K562 (cell line): ENCODE data around the gene UBN2. TPM values are rescaled to one million over a fixed set of nuclear protein-coding genes. Genes with fewer than 3 reads are reported as not detected.

Source experiments
- ATAC-seq: fragments of 200-7000 bp; cut with Tn5 transposase; 3 replicates; pipeline ENCODE4 v1.9.1; 2020; ENCODE audit warnings: moderate library complexity
- BruUV-seq: library from RNA; stranded (reverse); fragments of 400-500 nt; replicated peaks from 2 replicates; lab custom pipeline; 2021; lab: Mats Ljungman, UMichigan
- CTCF ChIA-PET: fragments of 300-600 bp; formaldehyde crosslinking; extraction: SDS; loops from one replicate; lab custom pipeline; 2021; ENCODE audit warnings: low intra/inter-chr PET ratio; lab: Yijun Ruan, JAX
- POLR2A ChIA-PET: fragments of 300-600, 350-650 bp; sonication (Branson Sonifier 250); formaldehyde crosslinking; extraction: SDS; loops from one replicate; lab custom pipeline; 2021; ENCODE audit warnings: antibody characterized with exemption, inconsistent platforms; lab: Yijun Ruan, JAX
- DNase-seq, 4 experiments: peaks; one replicate each; pipeline versions ENCODE4 v3.0.0 to v3.0.0-alpha.2; 2011 to 2018; ENCODE audit warnings: low spot score in 3 of 4, mixed read lengths in 3 of 4; ENCODE audit errors: extremely low read depth in 1 of 4
- FAIRE-seq: peaks from 2 replicates; lab custom pipeline; 2011; peaks lifted over from hg19 to GRCh38; lab: Jason Lieb, UNC
- H2AFZ ChIP-seq: 2 replicates; pipeline ENCODE4 v1.6.0; 2011; ENCODE audit warnings: low read depth, low read length, control low read depth, inconsistent platforms
- H3K27ac ChIP-seq: fragments of 200-600 bp; 3 replicates; pipeline ENCODE4 v1.8.0; 2011; ENCODE audit warnings: low read depth, mild to moderate bottlenecking, control low read depth, inconsistent platforms, low read length, moderate library complexity, mixed read lengths; ENCODE audit errors: extremely low read depth
- H3K27me3 ChIP-seq, 2 experiments: fragments of 300-600 bp in 1 of 2; 2 replicates in 1 of 2; 3 replicates in 1 of 2; pipeline versions ENCODE4 v1.6.0 to v1.8.0; 2011; ENCODE audit warnings: inconsistent platforms in 2 of 2, low read length in 2 of 2, mild to moderate bottlenecking in 1 of 2, mixed read lengths in 1 of 2, moderate library complexity in 1 of 2; ENCODE audit not compliant: control insufficient read depth in 2 of 2, insufficient read depth in 2 of 2
- H3K36me3 ChIP-seq: fragments of 300-600 bp; 3 replicates; pipeline ENCODE4 v1.8.0; 2011; ENCODE audit warnings: mild to moderate bottlenecking, low read length, inconsistent platforms; ENCODE audit not compliant: control insufficient read depth, insufficient read depth
- H3K4me1 ChIP-seq, 2 experiments: fragments of 200-600 bp in 1 of 2; replicated peaks in 1 of 2; 2 replicates in 1 of 2; 3 replicates in 1 of 2; pipeline versions ENCODE4 v1.5.1 to v1.8.0; 2011; ENCODE audit warnings: inconsistent platforms in 2 of 2, low read length in 2 of 2, mild to moderate bottlenecking in 1 of 2, mixed read lengths in 1 of 2, moderate library complexity in 1 of 2; ENCODE audit not compliant: control insufficient read depth in 2 of 2, insufficient read depth in 2 of 2
- H3K4me2 ChIP-seq: 2 replicates; pipeline ENCODE4 v1.6.1; 2011; ENCODE audit warnings: low read length, control low read depth, inconsistent platforms, mixed read lengths; ENCODE audit not compliant: insufficient read depth
- H3K4me3 ChIP-seq: fragments of 200-600 bp; sonication (generic), shearing (Covaris generic); 2 replicates; pipeline ENCODE4 v1.5.1; 2016; ENCODE audit warnings: control low read depth, inconsistent platforms
- H3K79me2 ChIP-seq: fragments of 200-600 bp; 3 replicates; pipeline ENCODE4 v1.8.0; 2011; ENCODE audit warnings: low read length, inconsistent platforms; ENCODE audit not compliant: control insufficient read depth, insufficient read depth
- H3K9ac ChIP-seq, 2 experiments: 2 replicates each; pipeline versions ENCODE4 v1.6.0 to v1.6.1; 2011; ENCODE audit warnings: low read depth in 2 of 2, low read length in 2 of 2, control low read depth in 1 of 2, inconsistent platforms in 1 of 2, mild to moderate bottlenecking in 1 of 2, mixed read lengths in 1 of 2; ENCODE audit not compliant: insufficient read depth in 1 of 2
- H3K9me1 ChIP-seq: one replicate; pipeline ENCODE4 v1.6.0; 2011; ENCODE audit warnings: inconsistent platforms, mild to moderate bottlenecking, low read length, moderate library complexity; ENCODE audit not compliant: control insufficient read depth, insufficient read depth
- H3K9me3 ChIP-seq: replicated peaks from 2 replicates; pipeline ENCODE4 v1.5.1; 2011; ENCODE audit warnings: low read depth, low read length, inconsistent platforms; ENCODE audit not compliant: control insufficient read depth, insufficient read depth
- H4K20me1 ChIP-seq: replicated peaks from 2 replicates; pipeline ENCODE4 v1.6.1; 2011; ENCODE audit warnings: low read length, inconsistent platforms, mixed read lengths; ENCODE audit not compliant: control insufficient read depth, insufficient read depth
- ATF3 ChIP-seq, 2 experiments: fragments of 450-650 bp in 1 of 2; sonication (generic) in 1 of 2; formaldehyde crosslinking in 1 of 2; IDR thresholded peaks in 1 of 2; conservative IDR thresholded peaks in 1 of 2; 2 replicates each; pipeline versions ENCODE4 v1.6.1 to v1.8.1; 2016 to 2023; ENCODE audit warnings: mild to moderate bottlenecking in 2 of 2, moderate library complexity in 2 of 2, inconsistent platforms in 1 of 2, missing genetic modification reagents in 1 of 2
- CSDE1 ChIP-seq, 2 experiments: fragments of 450-650 bp; IDR thresholded peaks; 2 replicates each; pipeline ENCODE4 v1.6.1; 2016; ENCODE audit warnings: mild to moderate bottlenecking in 1 of 2
- DLX4 ChIP-seq: fragments of 250-450 bp; sonication (Bioruptor Pico); IDR thresholded peaks from 2 replicates; pipeline ENCODE4 v1.6.1; 2021; ENCODE audit warnings: mild to moderate bottlenecking
- DPF2 ChIP-seq: fragments of 450-650 bp; IDR thresholded peaks from 2 replicates; pipeline ENCODE4 v1.6.1; 2016
- EP300 ChIP-seq: IDR thresholded peaks from 2 replicates; pipeline ENCODE4 v1.6.1; 2012; ENCODE audit warnings: low read length, improper control_type of control experiment
- FOXA3 ChIP-seq, 2 experiments: fragments of 450-650 bp in 1 of 2; sonication (generic) in 1 of 2; formaldehyde crosslinking; IDR thresholded peaks in 1 of 2; conservative IDR thresholded peaks in 1 of 2; 2 replicates each; pipeline versions ENCODE4 v1.4.0 to v1.8.0; 2020 to 2022; ENCODE audit warnings: mild to moderate bottlenecking in 2 of 2, missing genetic modification reagents in 1 of 2
- FOXJ3 ChIP-seq: sonication (generic); formaldehyde crosslinking; IDR thresholded peaks from 2 replicates; pipeline ENCODE4 v1.4.0; 2020; ENCODE audit warnings: mild to moderate bottlenecking, missing genetic modification reagents
- KAT7 ChIP-seq: sonication (generic); formaldehyde crosslinking; IDR thresholded peaks from 2 replicates; pipeline ENCODE4 v1.8.0; 2022; ENCODE audit warnings: missing genetic modification reagents, mild to moderate bottlenecking, borderline replicate concordance
- MCM7 ChIP-seq, 2 experiments: fragments of 450-650 bp; IDR thresholded peaks; 2 replicates each; pipeline ENCODE4 v1.6.1; 2016 to 2018
- MEIS2 ChIP-seq: fragments of 450-650 bp; IDR thresholded peaks from 2 replicates; pipeline ENCODE4 v1.6.1; 2014; ENCODE audit warnings: mild to moderate bottlenecking; ENCODE audit not compliant: partially characterized antibody
- PRDM10 ChIP-seq: fragments of 450-650 bp; IDR thresholded peaks from 2 replicates; pipeline ENCODE4 v1.6.1; 2018; ENCODE audit not compliant: partially characterized antibody
- SMARCC2 ChIP-seq: fragments of 450-650 bp; IDR thresholded peaks from 2 replicates; pipeline ENCODE4 v1.6.1; 2017; ENCODE audit warnings: antibody characterized with exemption, moderate library complexity, mild to moderate bottlenecking, low read depth
- SMARCE1 ChIP-seq: fragments of 450-650 bp; IDR thresholded peaks from 2 replicates; pipeline ENCODE4 v1.7.1; 2016; ENCODE audit warnings: mild to moderate bottlenecking
- SNRNP70 ChIP-seq: fragments of 200-400 bp; formaldehyde crosslinking; optimal IDR thresholded peaks from 2 replicates; pipeline ENCODE3; 2017; ENCODE audit warnings: low read depth, low read length
- TAL1 ChIP-seq: fragments of 450-650 bp; IDR thresholded peaks from 2 replicates; pipeline ENCODE4 v1.6.1; 2016; ENCODE audit warnings: mild to moderate bottlenecking
- TRIM24 ChIP-seq, 2 experiments: fragments of 450-650 bp; IDR thresholded peaks; 2 replicates each; pipeline ENCODE4 v1.6.1; 2016
- ZKSCAN8 ChIP-seq: fragments of 200-800 bp; sonication (Bioruptor generic); IDR thresholded peaks from 2 replicates; pipeline ENCODE4 v1.6.1; 2016; ENCODE audit warnings: missing genetic modification characterization, missing compliant biosample characterization
- ZNF134 ChIP-seq: fragments of 250-450 bp; sonication (Bioruptor Pico); conservative IDR thresholded peaks from 2 replicates; pipeline ENCODE4 v1.4.0; 2020
- ZNF561 ChIP-seq: fragments of 450-650 bp; formaldehyde crosslinking; conservative IDR thresholded peaks from 2 replicates; pipeline ENCODE4 v1.4.0; 2020; ENCODE audit warnings: mild to moderate bottlenecking, moderate library complexity
- ZNF589 ChIP-seq: fragments of 200-800 bp; sonication (Bioruptor generic); IDR thresholded peaks from 2 replicates; pipeline ENCODE4 v1.6.1; 2016; ENCODE audit warnings: low read depth, missing genetic modification characterization, missing compliant biosample characterization
- WGBS: fragments of 100-300 bp; shearing (Covaris generic); methylation state at CpG from one replicate; pipeline ENCODE4 v1.1.6; 2016; ENCODE audit warnings: low coverage, mixed read lengths; ENCODE audit not compliant: insufficient coverage; ENCODE audit errors: missing lambda C conversion rate; 5-methylcytosine and 5-hydroxymethylcytosine counted together
- in situ Hi-C: fragments of 300-500 bp; cut with MboI; formaldehyde crosslinking; loops from 4 replicates; pipeline ENCODE4 v1.15.0; 2018; ENCODE audit warnings: inconsistent platforms, mixed read lengths
- intact Hi-C: fragments of 100-400 bp; cut with micrococcal nuclease; formaldehyde crosslinking; loops from 2 replicates; pipeline ENCODE4 v1.14.2; 2022
- polyA plus RNA-seq, 8 experiments: library from polyadenylated mRNA; depleted of rRNA in 4 of 8; stranded (reverse) in 5 of 8; unstranded in 3 of 8; fragments of >200 nt; fragmentation: Nextera tagmentation in 2 of 8; fragmentation: Illumina TruSeq in 1 of 8; extraction: Ambion mirVana in 2 of 8; extraction: Trizol in 1 of 8; gene quantifications; 2 replicates each; pipeline versions ENCODE4 v1.2.1 to v1.2.3, GENCODE V29; 2011 to 2014; ENCODE audit warnings: inconsistent platforms in 1 of 8, missing spikeins in 1 of 8
- total RNA-seq, 7 experiments: library from RNA; depleted of rRNA in 6 of 7; stranded (reverse); fragments of >200 nt in 6 of 7; fragmentation: Illumina TruSeq in 2 of 7; extraction: Trizol in 2 of 7; gene quantifications; 2 replicates each; pipeline versions ENCODE4 v1.2.1 to v1.2.3, GENCODE V29; 2011 to 2021; ENCODE audit warnings: low replicate concordance in 1 of 7

The UBN2 gene
- total and polyA plus RNA-seq, 9 of the 15 experiments (the other 6 are each of a cell fraction or from before 2014, with no cell fraction given): 1.2 to 19.5 (median 9.9) TPM

GRCh38 chr7:139181404-139181803, 49.6 kb upstream of the UBN2 start:
- peak in 1 of 4 experiments; percentile 41 for DNase-seq
- Histone ChIP-seq H3K4me3 (no peak overlapping the region), H3K9ac (no peak overlapping the region; a peak in 1 of 4 replicates), H2AFZ (peak overlapping the region; percentile 25; the same call in 1 of the 2 replicates), H3K27ac (no peak overlapping the region), H3K4me2 (no peak overlapping the region), H3K9me3 (no peaks in the 10 kb centered on the region), H3K36me3 (no peaks in the 10 kb centered on the region), H4K20me1 (no peaks in the 10 kb centered on the region), H3K79me2 (no peaks in the 10 kb centered on the region), H3K9me1 (no peaks in the 10 kb centered on the region), H3K4me1 (peaks cover 7 to 35% of the 10 kb centered on the region in 2 experiments; a peak in 4 of 5 replicates), H3K27me3 (no peaks in the 10 kb centered on the region)
- intact Hi-C loops (no loop called here), in situ Hi-C loops (no loop called here)
- ChIA-PET POLR2A (interaction anchor here (0.9 to 1.9 kb wide), 4 partner anchors 9 to 51 kb away, joined by 3 to 5 read pairs (median 4); no protein-coding TSS in a partner anchor), CTCF (no interaction called here)
- FAIRE-seq: no peak
- ATAC-seq: no peak; the same call in 2 of the 3 replicates
- BruUV-seq: no TSS peak
- WGBS: 40% methylated on average over 2 of the region's 2 CpGs
- TF ChIP-seq MCM7 (IDR thresholded peaks at IDR 0.05) (no peak), FOXJ3 (CRISPR knock-in tag) (no peak), SMARCE1 (peak; percentile 61), PRDM10 (peak; percentile 62), ATF3 (IDR thresholded peaks at IDR 0.05) (peak; percentile 46; the same call in 1 of the 2 replicates), ATF3 (CRISPR knock-in tag; conservative IDR thresholded peaks at IDR 0.05) (no peak), SNRNP70 (no peak), ZNF589 (CRISPR knock-in tag) (no peak), TRIM24 (IDR thresholded peaks at IDR 0.05) (peak in 1 of 2 experiments; percentile 26; a peak in 1 of 4 replicates), ZNF561 (CRISPR knock-in tag) (no peak), SMARCC2 (no peak), KAT7 (CRISPR knock-in tag) (no peak), DLX4 (CRISPR knock-in tag) (no peak), FOXA3 (CRISPR knock-in tag; conservative IDR thresholded peaks at IDR 0.05 in 1 of 2, IDR thresholded peaks at IDR 0.05 in 1 of 2) (peak in 1 of 2 experiments; percentile 52; a peak in 1 of 4 replicates), EP300 (peak; percentile 11; the same call in 1 of the 2 replicates), TAL1 (peak; percentile 61), ZKSCAN8 (CRISPR knock-in tag) (no peak), MEIS2 (peak; percentile 46), DPF2 (peak; percentile 73), CSDE1 (IDR thresholded peaks at IDR 0.05) (no peak), ZNF134 (no peak)
